Kidney (tissue), 14 donors: Measurements from ENCODE around the gene PACS2. TPM values are rescaled to one million over a fixed set of nuclear protein-coding genes. Genes with fewer than 3 reads are reported as not detected.

Source experiments
- DNase-seq, 5 donors: peaks; one replicate each; pipeline ENCODE4 v3.0.0-alpha.2; 2013 to 2020
- FAIRE-seq: peaks from 2 replicates; lab custom pipeline; 2012; peaks lifted over from hg19 to GRCh38; lab: Jason Lieb, UNC
- H3K27ac ChIP-seq, 2 donors: one replicate each; pipeline ENCODE4 v1.7.0; 2013; ENCODE audit warnings: low read depth in 2 of 2, low read length in 2 of 2, inconsistent platforms in 1 of 2
- H3K27me3 ChIP-seq: one replicate; pipeline ENCODE4 v1.7.1; 2013; ENCODE audit warnings: low read length, inconsistent platforms; ENCODE audit not compliant: control insufficient read depth, insufficient read depth
- H3K36me3 ChIP-seq, 3 donors: one replicate each; pipeline versions ENCODE4 v1.7.0 to v1.7.1; 2013; ENCODE audit warnings: low read length in 3 of 3, control low read depth in 1 of 3, inconsistent platforms in 1 of 3; ENCODE audit not compliant: insufficient read depth in 3 of 3, control insufficient read depth in 2 of 3
- H3K4me1 ChIP-seq, 3 donors: one replicate each; pipeline versions ENCODE4 v1.7.0 to v1.7.1; 2013; ENCODE audit warnings: low read length in 3 of 3, inconsistent platforms in 1 of 3, low read depth in 1 of 3; ENCODE audit not compliant: control insufficient read depth in 2 of 3, insufficient read depth in 2 of 3
- H3K4me3 ChIP-seq, 3 donors: one replicate each; pipeline versions ENCODE4 v1.7.0 to v1.8.1; 2013; ENCODE audit warnings: low read length in 3 of 3, control low read depth in 1 of 3, inconsistent platforms in 1 of 3
- H3K9ac ChIP-seq, 3 donors: one replicate each; pipeline versions ENCODE4 v1.7.0 to v1.7.1; 2013; ENCODE audit warnings: low read length in 3 of 3, control low read depth in 1 of 3, inconsistent platforms in 1 of 3
- H3K9me3 ChIP-seq, 3 donors: one replicate each; pipeline versions ENCODE4 v1.7.0 to v1.7.1; 2013; ENCODE audit warnings: low read length in 3 of 3, control low read depth in 1 of 3, inconsistent platforms in 1 of 3; ENCODE audit not compliant: control insufficient read depth in 2 of 3, insufficient read depth in 1 of 3
- intact Hi-C: fragments of 100-400 bp; cut with DNase I; formaldehyde crosslinking; loops from one replicate; pipeline ENCODE4 v1.11.1; 2022
- polyA plus RNA-seq: library from polyadenylated mRNA; stranded (reverse); fragments of 350-450 nt; fragmentation: Illumina TruSeq; extraction: RNeasy Lipid Tissue Mini Kit (QIAGEN cat#74804); gene quantifications from one replicate; pipeline ENCODE4 v1.2.3, GENCODE V29; 2014; ENCODE audit warnings: low read depth, low replicate concordance; ENCODE audit not compliant: insufficient read depth
- total RNA-seq: library from RNA; stranded (reverse); fragmentation: NEBNext Ultra II Directional; extraction: Animal tissue kit (Norgen Biotek cat#: 25700); gene quantifications from one replicate; pipeline ENCODE4 v1.2.1, GENCODE V29; 2021
- TF ChIP-seq, protein P1 (sequence below): IDR thresholded peaks from 3 replicates; pipeline ENCODE4 v1.5.1; 2012; ENCODE audit warnings: mild to moderate bottlenecking, moderate library complexity, borderline replicate concordance; ENCODE audit not compliant: insufficient read depth; ENCODE audit errors: extremely low read depth
- donor health status: control.
- donor health status: control.
- donor health status: control.
- donor health status: control.
- donor health status: control.
- donor health status: DM: yes; HTN: yes; CAD: no.
- donor health status: Normal renal cell carcinoma (clear cell type).

The PACS2 gene
- total and polyA plus RNA-seq, 2 donors from 2014 or later: 35.7 to 83.9 TPM

DNA sequence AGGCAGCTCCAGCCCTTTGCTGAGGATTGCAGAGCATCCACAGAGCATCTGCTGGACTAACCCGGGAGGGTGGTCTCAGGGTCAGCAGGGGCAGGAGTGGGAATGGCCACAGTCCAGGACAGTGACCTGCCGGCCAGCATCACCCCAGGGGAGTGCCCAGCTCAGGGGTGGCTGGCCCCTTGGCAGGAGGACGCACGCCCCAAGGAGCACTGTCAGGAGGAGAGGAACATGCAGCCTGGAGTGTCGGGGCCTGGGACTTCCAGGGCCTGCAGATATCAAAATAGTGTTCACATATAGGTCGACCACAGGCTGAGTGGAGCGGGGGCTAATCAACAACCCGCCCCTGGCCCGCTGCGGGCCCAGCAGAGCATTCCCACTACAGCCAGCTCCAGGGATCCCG lies 50.6 kb downstream of the PACS2 start:
- peaks cover 0 to 7% (median 0%) of the 10 kb centered on the region in 3 donors for H3K36me3 ChIP-seq
- intact Hi-C loops: no loop called here
- DNase-seq (no peak), FAIRE-seq (no peak)
- no peak overlapping the region for H3K4me3 ChIP-seq
- H3K4me1 ChIP-seq: no peaks in the 10 kb centered on the region
- TF ChIP-seq, protein P1, sequence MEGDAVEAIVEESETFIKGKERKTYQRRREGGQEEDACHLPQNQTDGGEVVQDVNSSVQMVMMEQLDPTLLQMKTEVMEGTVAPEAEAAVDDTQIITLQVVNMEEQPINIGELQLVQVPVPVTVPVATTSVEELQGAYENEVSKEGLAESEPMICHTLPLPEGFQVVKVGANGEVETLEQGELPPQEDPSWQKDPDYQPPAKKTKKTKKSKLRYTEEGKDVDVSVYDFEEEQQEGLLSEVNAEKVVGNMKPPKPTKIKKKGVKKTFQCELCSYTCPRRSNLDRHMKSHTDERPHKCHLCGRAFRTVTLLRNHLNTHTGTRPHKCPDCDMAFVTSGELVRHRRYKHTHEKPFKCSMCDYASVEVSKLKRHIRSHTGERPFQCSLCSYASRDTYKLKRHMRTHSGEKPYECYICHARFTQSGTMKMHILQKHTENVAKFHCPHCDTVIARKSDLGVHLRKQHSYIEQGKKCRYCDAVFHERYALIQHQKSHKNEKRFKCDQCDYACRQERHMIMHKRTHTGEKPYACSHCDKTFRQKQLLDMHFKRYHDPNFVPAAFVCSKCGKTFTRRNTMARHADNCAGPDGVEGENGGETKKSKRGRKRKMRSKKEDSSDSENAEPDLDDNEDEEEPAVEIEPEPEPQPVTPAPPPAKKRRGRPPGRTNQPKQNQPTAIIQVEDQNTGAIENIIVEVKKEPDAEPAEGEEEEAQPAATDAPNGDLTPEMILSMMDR: no peak
- H3K9me3 ChIP-seq: no peaks in the 10 kb centered on the region
- H3K27me3 ChIP-seq: no peaks in the 10 kb centered on the region
- no peak overlapping the region for H3K27ac ChIP-seq
- no peak overlapping the region for H3K9ac ChIP-seq

DNA sequence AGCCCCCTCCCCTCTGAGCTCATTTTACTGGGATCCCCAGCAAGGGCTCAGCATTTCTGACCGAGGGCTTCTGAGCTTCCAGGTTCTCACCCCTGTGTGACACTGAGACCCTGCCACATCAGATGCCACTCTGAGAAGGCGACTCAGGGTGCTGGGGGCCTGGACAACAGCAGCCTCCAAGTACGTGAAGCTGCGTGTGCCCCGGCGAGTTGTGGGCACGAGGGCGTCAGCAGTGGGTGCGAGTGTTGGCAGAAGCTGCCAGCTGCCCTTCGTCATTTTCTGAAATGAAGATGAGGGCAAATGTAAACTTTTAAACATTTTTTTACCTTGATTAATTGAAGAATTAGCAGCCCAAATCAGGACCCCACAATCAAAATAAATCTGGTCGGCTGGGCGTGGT lies 51.1 kb downstream of the PACS2 start:
- FAIRE-seq (no peak), DNase-seq (no peak)
- TF ChIP-seq, protein P1: no peak
- intact Hi-C loops: no loop called here
- no peak overlapping the region for H3K27ac ChIP-seq
- H3K27me3 ChIP-seq: no peaks in the 10 kb centered on the region
- H3K9ac ChIP-seq: no peak overlapping the region
- no peak overlapping the region for H3K4me3 ChIP-seq
- H3K9me3 ChIP-seq: no peaks in the 10 kb centered on the region
- peaks cover 0 to 6% (median 0%) of the 10 kb centered on the region in 3 donors for H3K36me3 ChIP-seq
- no peaks in the 10 kb centered on the region for H3K4me1 ChIP-seq

DNA sequence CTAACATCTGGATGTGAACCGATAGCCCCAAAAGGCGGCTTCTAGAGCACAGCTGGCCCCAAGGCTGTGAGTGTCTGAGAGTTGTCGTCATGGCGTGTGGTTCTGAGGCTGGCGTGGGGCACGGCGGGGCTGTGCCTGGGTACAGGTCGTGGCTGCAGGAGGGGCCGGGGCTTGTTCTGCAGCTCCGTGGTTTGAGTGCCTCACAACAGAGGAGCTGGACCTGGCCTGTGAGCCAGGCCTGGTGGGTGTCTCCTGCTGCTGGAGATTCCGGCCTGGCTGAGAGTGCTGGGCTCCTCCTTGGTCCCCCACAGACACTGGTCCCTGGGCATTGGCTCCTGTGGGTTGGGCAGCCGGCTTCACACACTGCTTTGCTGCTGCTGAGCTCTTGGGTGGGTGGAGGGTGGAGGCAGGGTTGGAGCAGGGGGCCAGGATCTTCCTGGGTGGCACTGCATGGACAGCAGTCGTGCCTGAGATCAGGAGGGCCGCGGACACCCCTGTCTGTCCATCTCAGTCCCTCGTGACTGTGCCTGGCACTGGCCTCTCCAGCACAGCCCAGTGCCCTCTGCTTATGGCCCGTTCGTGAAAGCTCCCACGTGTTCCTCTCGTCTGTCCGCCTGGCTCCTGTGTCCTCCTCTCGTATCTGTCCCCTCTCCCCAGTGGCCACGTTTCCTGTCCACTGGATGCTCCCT lies 52.0 kb downstream of the PACS2 start:
- peaks cover 0 to 3% (median 0%) of the 10 kb centered on the region in 3 donors for H3K36me3 ChIP-seq
- H3K27ac ChIP-seq: no peak overlapping the region
- FAIRE-seq: no peak
- no peaks in the 10 kb centered on the region for H3K27me3 ChIP-seq
- DNase-seq: no peak
- intact Hi-C loops: no loop called here
- H3K4me3 ChIP-seq: no peak overlapping the region
- no peak overlapping the region for H3K9ac ChIP-seq
- H3K4me1 ChIP-seq: no peaks in the 10 kb centered on the region
- TF ChIP-seq, protein P1: no peak
- H3K9me3 ChIP-seq: no peaks in the 10 kb centered on the region
